GM21619 (cell line): ENCODE results near the gene CRBN.

Source experiments
- ATAC-seq: cut with Tn5 transposase; IDR thresholded peaks from one replicate; pipeline ENCODE4 v1.9.1; 2021; ENCODE audit not compliant: unreplicated experiment

Gene CRBN

DNA sequence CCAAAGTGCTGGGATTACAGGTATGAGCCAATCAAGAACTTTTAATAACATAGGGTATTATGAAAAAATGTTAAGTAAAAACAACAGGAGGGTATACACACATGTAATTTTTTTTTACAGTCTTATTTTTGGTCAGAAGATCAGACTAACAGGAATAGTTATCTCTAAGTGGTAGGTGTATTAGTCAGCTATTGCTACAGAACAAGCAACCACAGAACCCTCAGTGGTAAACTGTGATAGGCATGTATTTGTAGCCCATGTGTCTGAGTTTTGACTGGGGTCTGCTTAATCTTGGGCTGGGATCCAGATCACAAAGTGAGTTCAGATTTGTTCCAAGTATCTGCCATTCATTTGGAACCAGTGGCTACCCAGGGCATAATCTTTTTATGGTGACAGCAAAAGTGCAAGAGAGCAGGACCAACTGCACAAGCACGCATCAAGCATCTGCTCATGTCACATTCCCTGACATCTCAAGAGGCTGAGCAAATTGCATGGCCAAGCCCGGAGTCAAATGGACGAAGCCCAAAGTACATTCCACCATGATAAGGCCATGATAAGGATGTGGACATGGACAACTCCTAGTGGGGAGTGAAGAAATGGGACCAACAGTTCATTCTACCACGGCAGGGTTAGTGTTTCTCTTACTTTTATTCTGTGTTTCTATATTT lies 66.3 kb downstream of the CRBN start:
- ATAC-seq: no peak

DNA sequence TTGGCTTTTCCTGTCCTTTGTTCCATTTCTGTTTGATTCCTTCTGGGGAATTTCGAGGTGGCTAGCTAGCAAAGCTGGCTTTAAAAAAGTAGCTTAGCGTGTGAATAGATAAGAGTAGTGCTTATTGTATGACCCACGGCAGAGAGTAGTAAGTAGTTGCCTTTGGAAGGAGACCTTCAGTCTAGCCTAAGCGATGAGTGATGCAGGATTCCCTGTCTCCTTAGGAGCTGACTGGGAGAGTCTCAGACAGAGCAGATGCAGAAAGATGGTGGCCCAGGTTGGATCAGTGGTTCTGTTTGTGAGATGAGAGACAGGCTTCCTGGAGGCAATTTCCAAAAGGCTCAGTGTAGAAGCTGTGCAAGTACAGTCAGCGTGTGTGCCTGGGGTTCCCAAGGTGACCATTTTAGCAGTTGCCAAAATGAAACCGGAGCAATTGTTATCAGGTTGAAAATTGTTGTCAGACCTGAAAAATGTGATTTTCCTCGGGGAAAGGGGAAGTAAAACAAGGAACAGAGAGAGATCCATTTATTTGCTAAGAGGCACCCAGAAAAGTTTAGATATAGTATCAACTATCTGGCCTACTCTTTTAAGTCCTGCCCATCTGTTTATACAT lies 68.6 kb downstream of the CRBN start:
- no peak for ATAC-seq

DNA sequence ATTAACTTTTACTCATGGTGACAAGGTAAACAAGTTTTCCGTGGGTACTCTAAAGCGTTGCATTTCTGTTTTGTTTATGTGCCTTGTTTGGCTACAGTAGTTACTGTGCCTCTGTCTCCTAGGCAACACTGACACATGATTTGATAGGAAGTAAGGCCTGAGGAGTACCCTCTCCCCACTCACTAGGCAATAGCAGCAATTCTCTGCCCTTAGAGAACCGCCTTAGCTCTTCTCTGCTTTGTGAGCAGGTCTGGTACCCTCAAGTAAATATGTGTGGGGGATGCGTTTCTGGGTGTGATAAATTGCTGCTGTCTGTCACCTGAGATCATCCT lies 69.2 kb downstream of the CRBN start, which contains the start of gene IL5RA:
IL5RA (minus strand) TSS at position 76 of the 332 bp plus-strand sequence. CDS start 5,390 bp downstream, outside the sequence.
- peak; percentile 19 for ATAC-seq

DNA sequence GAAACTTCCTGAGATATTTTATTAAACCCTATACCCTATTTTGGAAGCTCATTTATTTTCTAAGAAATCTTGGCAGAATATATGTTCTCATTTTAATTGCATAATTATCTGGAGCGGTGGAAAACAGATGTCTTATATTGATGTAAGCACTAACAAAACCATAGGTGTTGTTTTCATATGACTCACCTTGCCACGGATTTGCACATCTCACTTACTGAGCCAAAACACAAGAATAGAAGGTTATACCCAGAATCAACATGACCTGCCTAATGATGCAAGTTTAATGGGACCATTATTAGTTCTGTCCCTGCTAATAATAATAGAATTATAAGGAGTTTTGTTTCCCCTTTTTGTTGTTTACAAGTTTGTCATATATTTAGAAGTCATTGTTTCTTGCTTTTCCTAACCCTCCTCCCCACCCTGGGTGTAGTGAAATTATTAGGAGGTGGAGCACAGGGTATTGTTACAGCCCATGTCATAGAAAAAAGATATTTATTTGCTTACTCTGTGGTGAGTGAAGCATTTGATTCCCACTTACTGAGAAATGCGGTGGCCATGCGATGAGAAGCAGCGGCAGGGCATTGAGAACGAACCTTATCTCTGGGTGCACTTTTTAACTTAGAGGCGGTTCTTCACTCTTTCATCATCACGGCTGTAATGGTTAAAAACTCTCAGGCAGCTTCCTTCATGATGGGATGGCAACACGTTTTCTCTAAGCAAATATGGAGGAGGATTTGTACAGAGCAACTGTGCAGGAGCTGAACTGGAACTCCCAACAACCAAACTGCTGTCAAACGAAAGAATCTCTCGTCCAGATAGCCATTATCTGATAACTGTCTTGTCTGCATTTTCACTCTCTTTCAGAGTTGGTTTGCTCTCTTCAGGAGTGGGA lies 69.8 kb downstream of the CRBN start:
- ATAC-seq: peak; percentile 90

DNA sequence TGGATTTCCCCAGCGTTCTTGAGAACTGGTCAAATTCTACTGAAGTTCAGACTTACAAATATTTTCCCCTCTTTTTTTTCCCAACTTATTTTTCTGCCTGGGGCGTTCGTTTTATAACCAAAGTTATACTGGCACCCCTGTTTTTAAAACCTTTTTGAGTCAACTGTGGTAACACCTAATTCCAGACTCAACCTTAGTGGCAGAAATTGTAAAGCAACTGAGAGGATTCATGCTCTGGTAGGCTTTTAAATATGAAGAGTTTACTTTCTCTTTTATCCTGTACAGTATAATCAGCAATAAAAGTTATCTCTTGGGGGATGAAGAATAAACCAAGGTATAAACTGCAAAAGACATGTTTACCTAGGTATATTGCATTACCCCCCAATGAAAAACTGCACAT lies 71.6 kb downstream of the CRBN start:
- ATAC-seq: no peak

DNA sequence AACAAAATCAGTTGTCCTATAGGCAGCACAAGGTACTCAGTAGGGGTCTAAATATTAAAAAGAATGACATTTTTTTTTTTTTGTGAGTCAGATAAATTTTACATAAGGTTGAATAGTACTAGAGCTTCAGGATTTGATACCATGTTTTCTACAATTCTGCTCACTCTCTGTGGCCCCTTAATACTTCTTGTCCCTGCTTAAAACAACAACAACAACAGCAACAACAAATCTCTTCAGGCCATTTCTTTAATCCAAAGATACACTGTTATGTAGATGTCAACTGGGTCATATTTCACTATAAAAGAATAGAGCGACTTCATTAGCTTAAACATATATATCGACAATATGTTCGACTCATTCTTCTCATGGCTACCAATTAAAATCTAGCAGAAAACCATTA lies 72.3 kb downstream of the CRBN start:
- no peak for ATAC-seq

DNA sequence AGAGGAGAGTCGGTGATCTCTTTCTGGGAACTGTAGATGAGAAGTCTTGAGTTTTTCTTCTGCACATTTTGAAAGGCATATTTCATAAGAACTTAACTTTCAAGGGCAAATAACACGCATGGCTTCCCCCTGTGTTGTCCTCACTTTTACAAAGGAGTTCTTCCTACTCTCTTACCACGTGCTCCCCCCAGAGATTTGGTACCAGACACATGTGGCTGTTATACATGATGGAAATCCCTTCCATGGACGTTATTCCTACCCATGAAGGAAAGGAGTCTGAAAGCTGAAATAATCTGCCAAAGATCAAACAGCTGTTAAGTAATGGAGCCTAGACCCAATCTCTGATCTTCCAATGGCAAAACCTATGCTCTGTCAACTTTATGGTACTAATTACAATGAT lies 73.7 kb downstream of the CRBN start:
- no peak for ATAC-seq

DNA sequence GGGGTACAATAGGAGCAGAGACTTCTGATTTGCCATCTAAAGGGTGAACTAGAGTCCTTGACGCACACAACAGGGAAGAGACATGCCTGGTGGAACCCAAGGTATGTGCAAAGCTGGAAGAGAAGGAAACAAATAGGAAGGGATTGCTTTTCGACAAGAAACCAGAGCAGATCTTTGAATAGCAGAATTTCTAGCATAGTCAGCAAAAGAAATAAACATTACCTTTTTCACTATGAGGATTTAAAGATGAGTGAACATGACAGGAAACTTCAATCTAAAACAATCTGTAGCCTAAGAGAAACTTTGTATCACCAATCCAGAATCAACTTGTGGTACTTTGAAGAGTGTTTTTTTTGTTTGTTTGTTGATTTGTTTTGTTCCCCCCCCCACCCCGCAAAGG lies 74.2 kb downstream of the CRBN start:
- ATAC-seq: no peak

DNA sequence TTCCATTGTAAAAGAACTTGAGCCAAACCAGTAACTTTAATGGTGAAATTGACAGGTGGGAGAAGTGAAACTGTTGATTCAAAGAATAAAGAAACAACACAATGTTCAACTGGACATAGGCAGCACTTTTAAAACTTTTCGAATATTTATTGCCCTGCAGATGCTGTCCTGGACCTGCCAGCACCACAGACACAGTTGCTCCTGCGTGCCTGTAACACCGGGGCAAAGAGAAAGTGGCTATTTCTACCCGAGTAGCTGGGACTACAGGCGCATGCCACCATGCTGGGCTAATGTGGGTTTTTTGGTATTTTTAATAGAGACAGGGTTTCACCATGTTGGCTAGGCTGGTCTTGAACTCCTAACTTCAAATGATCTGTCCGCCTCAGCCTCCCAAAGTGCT lies 76.7 kb downstream of the CRBN start:
- ATAC-seq: no peak

DNA sequence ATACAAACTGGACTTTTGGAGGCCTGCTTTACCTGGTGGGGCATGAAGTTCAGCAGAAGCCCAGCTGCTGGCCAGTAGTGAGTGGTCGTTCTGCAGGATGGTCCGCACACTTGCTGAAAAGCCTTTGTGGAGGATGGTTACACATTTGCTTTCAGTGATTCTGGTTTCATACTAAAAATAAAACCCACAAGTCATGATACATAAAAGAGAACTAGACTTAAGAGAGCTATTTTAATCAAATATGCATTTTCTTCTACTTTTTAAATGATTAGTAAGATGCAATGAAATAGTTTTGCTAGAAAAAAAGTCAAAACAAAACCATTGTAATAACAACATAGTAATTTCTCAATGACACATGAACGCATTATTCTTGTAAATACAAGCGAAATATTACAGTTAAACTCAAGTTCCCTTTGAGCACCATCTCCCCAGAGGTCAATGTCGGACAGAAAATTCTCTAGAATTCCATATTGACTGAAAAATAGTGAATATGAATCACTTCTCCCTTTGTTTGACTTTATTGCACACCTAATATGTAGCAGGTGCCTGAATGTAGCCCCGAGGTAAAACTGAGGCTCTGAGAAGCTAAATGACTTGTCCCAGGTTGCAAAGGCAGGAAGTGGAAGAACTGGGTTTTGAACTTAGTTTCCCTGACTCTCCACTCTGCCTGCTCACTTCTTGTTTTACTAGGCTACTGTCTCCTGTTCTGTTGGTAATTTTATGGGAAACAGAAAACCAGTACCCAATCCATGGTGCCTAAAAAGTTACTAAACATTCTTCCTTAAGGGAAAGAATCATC lies 77.6 kb downstream of the CRBN start:
- peak; percentile 49 for ATAC-seq
